22Rv1 (cell line): ENCODE data around the gene PANX2.

ENCODE experiments used
- CTCF ChIP-seq: fragments of 450-650 bp; IDR thresholded peaks from 2 replicates; pipeline ENCODE4 v1.5.1; 2017; ENCODE audit warnings: mild to moderate bottlenecking
- ZFX ChIP-seq: fragments of 450-650 bp; IDR thresholded peaks from 2 replicates; pipeline ENCODE4 v1.6.1; 2017; ENCODE audit warnings: antibody characterized with exemption, borderline replicate concordance

DNA sequence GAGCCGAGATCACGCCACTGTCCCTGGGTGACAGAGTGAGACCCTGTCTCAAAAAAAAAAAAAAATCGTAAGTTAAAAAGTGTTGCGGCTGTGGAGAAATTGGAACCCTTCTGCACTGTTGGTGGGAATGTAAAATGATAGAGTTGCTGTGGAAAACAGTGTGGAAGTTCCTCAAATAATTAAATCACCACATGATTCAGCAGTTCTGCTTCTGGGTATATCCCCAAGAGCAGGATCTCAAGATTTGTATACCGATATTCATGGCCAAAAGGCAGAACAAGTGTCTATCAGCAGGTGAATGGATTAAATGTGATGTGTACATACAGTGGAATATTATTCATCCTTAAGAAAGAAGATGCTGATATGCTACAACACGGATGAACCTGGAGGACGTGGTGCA, 34.0 kb downstream of the PANX2 start:
- TF ChIP-seq CTCF, result no peak
- TF ChIP-seq ZFX, result no peak
